HG03039 (cell line): ENCODE results near the gene DOC2B.
"Not testable (repeated sequence)": the region's sequence is repeated elsewhere in the genome, so short reads cannot be mapped to it uniquely, and the experiment has no call there.

Experiments used
- ATAC-seq: cut with Tn5 transposase; IDR thresholded peaks from one replicate; pipeline ENCODE4 v1.9.1; 2021; ENCODE audit warnings: mild to moderate bottlenecking, moderate library complexity; ENCODE audit not compliant: unreplicated experiment

The DOC2B gene

GRCh38 chr17:213286-214105, 32.0 kb upstream of the DOC2B start:
- ATAC-seq: no peak

DNA sequence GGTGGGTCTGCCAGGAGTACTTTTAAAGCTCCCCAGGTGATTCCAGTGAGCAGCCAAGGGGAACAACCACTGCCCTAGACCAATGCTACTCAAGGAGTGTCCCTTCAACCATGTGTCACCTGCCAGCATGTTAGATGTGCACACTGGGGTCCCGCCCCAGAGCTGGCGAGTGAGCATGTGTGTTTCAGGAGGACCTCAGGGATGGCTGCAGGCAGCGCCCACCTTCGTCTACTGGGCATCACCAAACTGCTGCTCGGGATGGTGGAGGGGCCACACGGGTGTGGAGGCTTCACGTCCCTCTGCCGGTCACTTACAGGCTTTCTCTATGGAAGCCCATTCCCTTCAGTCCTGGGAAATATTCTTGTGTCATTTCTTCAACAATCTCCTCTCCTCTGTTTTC, 29.0 kb upstream of the DOC2B start:
- ATAC-seq: no peak

DNA sequence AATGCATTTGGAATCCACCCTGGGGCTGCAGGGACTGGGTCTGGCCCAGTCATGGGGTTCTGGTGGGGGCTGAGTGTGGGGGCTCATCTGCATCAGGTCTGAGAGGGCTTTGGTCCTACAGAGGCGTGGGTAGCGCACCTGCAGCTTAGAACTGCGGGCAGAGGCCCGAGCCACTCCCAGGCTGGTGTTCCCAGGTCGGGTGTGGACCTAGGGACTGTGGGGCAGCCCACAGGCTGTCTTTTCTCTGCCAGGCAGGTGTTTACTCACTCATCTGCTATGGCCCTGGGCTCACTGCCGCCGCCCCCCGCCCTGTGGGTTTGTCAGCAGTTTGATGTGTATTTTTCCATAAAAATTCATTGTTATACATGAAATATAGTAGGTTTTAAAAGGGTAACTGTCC, 27.0 kb upstream of the DOC2B start:
- ATAC-seq: no peak

DNA sequence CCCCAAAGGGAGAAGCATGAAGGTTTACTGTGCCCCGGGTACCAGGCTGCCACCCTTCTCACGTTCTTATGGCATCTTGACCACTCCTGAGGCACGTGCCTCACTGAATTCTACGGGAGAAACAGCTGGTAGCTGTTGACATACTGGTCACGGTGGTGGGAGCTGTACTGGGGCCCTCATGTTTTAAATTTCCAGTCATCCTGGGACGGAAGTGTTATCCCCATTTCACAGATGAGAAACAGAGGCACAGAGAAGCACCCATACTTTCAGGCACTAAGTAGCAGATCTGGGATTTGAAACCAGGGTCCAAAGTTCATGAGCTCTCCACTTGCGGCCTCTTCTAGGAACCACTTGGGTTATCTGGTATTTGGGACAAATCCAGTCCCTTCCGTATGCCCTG, 26.3 kb upstream of the DOC2B start:
- ATAC-seq: no peak

DNA sequence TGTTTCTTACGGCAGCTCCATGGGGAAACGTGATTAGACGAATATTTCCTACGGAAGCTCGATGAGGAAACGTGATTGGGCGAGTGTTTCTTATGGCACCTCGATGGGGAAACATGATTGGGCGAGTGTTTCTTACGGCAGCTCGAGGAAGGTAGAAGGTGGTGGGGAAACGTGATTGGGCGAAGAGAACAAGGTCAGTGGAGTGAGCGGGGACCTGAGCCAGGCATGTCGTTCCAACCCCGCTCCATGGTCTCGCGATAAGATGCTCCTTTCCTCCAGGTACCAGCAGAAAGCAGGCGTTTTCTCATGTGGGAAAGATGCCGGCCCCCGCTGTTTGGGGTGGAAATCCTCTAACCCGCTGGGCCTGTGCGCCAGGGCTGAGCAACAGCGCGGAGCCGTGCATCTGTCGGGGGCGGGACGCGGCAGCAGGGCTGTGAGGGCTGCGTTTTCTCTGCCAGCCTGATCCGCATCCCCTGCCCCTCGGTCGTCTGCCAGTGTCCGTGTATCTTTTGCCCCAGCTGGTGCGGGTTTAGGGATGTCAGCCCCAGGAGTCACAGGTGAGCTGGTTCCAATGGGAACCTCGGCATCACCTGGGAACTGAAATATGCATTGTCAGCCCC, 25.6 kb upstream of the DOC2B start:
- no peak for ATAC-seq

- not testable (repeated sequence) for ATAC-seq
These were observed 25.0 kb upstream of the DOC2B start for GRCh38 chr17:206484-206883.

- ATAC-seq: no peak
These were observed 24.4 kb upstream of the DOC2B start for GRCh38 chr17:205817-206216.

- no peak for ATAC-seq
These were observed 23.8 kb upstream of the DOC2B start for GRCh38 chr17:205148-205669.

GRCh38 chr17:204427-205147, 23.1 kb upstream of the DOC2B start:
- no peak for ATAC-seq

GRCh38 chr17:202501-202951, 21.1 kb upstream of the DOC2B start:
- no peak for ATAC-seq

DNA sequence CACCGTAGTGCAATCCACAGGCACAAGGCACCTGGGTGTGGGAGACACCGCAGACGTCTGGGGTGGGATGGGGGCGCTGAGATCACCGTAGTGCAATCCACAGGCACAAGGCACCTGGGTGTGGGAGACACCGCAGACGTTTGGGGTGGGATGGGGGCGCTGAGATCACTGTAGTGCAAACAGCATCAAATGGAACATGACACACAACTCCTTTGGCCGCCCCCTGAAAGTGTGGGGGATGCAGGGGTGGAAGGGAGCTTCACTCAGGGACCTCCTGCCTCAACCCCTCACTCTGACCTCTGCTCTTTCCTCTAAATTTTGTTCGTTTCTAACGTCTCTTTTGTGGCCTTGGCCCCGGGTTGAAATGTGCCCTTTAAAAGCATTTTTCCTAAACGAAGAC, 20.3 kb upstream of the DOC2B start:
- not testable (repeated sequence) for ATAC-seq

- ATAC-seq: not testable (repeated sequence)
These were observed 19.8 kb upstream of the DOC2B start for GRCh38 chr17:201257-201656.

DNA sequence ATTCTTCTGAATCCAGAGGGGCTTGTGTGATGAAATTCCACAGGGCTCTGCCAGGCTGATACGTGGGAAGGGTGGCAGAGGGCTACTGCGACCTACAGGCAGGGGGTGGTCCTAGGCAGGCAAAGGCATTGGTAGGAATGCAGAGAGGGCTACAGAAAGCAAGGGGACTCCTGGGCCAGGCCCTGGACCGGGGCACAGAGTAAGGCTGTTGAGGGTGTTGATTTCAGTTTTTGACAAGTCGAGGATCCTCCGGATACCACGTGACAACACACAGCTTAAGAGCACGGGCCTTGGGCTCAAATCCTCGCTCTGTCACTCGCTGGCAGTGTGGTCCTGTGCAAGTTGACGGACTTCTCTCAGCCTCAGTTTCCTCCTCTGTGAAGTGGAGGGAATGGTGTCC, 19.1 kb upstream of the DOC2B start:
- ATAC-seq: no peak

DNA sequence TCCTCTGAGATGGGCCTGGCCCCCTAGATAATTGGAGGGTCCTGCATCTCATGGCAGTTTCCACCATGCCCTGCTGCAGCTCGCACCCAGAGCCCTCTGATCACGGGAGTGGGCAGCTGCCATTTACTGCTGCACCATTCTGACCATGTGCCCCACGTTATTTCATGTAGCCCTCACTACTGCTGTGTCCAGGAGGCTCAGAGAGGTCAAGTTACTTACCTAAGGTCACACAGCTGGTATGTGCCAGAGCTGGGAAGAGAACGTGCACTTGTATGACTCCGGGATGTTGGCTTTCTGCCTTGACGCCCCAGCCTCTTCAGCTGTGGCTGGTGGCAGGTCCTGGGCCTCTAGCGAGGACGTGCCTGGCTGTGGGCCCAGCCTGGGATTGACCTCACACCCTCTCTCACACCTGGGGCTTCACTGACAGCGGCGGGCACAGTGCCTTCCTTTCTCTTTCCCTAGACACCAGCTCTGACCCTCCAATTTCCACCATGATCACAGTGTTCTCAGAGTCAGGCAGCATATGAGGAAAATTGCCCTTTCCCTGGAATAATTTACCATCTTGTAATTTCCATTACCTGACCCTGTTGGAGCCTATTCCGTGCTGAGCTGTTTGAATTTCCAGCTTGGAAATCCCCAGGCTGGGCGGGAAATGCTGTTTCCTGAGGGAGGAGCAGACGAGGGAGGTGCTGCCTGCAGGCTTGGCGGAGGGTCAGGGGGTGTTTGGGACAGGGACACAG, 18.5 kb upstream of the DOC2B start:
- no peak for ATAC-seq

GRCh38 chr17:199191-199604, 17.7 kb upstream of the DOC2B start:
- ATAC-seq: no peak

DNA sequence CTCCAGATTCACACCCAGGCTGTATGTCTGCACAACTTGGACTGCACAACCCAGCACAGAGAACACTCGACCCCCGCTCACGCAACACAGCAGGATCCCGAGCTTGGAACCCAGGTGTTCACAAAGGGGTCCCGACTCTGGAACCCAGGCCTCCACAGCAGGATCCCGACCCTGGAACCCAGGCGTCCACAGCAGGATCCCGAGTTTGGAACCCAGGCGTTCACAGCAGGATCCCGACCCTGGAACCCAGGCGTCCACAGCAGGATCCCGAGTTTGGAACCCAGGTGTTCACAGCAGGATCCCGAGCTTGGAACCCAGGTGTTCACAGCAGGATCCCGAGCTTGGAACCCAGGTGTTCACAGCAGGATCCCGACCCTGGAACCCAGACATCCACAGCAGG, 16.8 kb upstream of the DOC2B start:
- ATAC-seq: not testable (repeated sequence)

DNA sequence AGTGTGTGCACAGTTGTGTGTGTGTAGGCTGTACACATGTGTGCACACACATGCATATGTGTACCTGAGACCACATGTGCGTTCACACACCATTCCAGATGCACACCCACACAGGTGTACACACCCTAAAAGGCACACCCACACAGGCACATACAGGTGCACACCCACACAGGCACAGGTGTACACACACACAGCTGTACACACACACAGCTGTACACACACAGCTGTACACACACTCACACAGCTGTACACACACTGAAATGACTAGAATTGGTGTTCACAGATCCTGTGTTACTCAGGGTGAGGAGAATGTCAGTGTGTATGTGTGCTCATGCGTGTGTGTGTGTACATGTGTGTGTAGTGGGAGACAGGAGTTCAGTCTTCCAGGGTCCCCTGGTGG, 15.9 kb upstream of the DOC2B start:
- ATAC-seq: no peak

- ATAC-seq: no peak
These were observed 13.6 kb upstream of the DOC2B start for GRCh38 chr17:194828-195602.

DNA sequence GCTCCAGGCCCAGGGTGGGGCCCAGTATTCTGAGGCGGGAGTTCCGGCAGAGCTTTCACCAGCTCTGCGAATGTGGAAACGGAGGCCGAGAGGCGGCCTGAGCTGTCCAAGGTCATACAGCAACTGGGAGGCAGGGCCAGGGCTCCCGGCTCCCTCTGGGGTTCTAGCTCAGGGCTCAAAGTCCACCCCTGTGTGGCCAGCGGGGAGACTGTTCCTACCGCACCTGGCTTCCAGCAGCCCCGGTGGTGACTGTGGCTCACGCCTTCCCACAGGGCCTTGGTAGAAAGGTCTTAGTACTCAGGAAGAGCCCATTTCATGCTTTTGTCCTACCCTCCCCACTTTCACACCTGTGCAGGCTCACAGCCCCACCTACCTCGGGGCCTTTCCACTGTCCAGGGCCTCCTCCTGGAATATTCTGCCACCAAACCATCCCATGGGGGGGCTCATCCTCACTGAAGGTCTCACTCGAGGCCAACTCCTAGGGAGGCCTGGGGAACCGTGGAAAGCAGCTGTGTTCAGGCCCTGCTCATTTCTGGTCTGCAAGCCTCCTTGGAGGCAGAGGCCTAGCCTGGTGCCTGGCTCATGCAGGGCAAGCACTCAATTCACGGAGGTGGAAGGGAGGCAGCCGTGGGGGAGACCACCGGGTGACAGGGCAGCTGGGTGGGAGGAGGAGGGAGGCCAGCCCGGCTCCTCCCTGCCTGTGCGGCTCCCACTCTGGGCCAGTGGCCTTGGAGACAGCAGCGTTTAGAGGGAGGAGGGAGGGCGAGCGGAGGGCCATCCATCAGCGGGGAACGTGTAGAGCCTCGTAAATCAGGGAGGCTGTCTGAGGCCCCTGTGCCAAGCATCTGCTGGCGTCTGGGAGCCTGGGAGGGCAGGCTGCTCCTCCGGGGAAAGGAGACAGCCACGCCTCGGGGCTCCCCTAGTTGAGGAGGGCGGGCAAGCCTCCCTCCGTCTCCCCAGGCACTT, 12.7 kb upstream of the DOC2B start:
- no peak for ATAC-seq
